Esophagus muscularis mucosa (tissue), 3 donors: ENCODE data around the gene ZNF223.

Experiments used
- EP300 ChIP-seq: sonication (generic); formaldehyde crosslinking; IDR thresholded peaks from one replicate; pipeline ENCODE4 v1.6.1; 2017; ENCODE audit warnings: antibody characterized with exemption
- TF ChIP-seq, protein P1 (sequence below), 3 experiments: fragments of 200-600 bp in 2 of 3; fragments of 450-650 bp in 1 of 3; sonication (generic) in 2 of 3; IDR thresholded peaks; one replicate each; pipeline ENCODE4 v1.5.1; 2017 to 2019; ENCODE audit warnings: antibody characterized with exemption in 3 of 3, mild to moderate bottlenecking in 2 of 3, moderate library complexity in 1 of 3

DNA sequence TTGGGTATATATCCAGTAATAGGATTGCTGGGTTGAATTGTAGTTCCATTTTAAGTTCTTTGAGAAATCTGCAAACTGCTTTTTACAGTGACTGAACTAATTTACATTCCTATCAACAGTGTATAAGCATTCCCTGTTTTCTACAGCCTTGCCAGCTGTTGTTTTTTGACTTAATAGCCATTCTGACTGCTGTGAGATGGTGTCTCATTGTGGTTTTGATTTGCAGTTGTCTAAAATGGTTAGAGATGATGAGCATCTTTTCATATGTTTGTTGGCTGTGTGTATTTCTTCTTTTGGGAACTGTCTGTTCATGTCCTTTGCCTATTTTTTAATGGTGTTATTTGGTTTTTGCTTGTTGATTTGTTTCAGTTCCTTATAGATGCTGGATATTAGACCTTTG, 30.6 kb upstream of the ZNF223 start:
- TF ChIP-seq, protein P1, sequence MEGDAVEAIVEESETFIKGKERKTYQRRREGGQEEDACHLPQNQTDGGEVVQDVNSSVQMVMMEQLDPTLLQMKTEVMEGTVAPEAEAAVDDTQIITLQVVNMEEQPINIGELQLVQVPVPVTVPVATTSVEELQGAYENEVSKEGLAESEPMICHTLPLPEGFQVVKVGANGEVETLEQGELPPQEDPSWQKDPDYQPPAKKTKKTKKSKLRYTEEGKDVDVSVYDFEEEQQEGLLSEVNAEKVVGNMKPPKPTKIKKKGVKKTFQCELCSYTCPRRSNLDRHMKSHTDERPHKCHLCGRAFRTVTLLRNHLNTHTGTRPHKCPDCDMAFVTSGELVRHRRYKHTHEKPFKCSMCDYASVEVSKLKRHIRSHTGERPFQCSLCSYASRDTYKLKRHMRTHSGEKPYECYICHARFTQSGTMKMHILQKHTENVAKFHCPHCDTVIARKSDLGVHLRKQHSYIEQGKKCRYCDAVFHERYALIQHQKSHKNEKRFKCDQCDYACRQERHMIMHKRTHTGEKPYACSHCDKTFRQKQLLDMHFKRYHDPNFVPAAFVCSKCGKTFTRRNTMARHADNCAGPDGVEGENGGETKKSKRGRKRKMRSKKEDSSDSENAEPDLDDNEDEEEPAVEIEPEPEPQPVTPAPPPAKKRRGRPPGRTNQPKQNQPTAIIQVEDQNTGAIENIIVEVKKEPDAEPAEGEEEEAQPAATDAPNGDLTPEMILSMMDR (IDR thresholded peaks at IDR 0.05), result no peak
- no peak for TF ChIP-seq EP300
